ENCODE data around the gene PHLDA3.

The PHLDA3 gene

DNA sequence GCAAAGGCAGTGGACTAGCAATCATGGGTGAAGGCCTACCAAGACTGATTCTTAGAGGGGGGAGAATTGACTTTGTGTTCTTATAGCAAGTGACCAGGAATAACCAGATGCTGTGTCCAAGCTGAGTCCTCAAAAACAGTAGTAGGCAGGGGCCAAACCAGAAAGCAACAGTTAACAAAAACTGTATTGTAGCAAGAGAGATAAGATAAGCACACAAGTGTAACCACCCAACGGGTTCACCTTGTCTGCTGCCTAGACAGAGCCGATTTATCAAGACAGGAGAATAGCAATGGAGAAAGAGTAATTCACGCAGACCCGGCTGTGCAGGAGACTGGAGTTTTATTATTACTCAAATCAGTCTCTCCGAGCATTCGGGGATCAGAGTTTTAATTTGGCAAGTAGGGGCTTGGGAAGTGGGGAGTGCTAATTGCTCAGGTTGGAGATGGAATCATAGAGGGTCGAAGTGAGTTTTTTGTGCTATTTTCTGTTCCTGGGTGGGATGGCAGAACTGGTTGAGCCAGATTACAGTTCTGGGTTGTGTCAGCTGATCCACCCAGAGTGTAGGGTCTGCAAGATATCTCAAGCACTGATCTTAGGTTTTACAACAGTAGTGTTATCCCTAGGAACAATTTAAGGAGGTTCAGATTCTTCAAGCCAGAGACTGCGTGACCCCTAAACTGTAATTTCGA, 46.2 kb upstream of the PHLDA3 start:
- H3K36me3 ChIP-seq (ENCODE audit: control insufficient read depth, insufficient read depth, low read length) = peaks cover 5% of the 10 kb centered on the region
- TF ChIP-seq, protein P1, sequence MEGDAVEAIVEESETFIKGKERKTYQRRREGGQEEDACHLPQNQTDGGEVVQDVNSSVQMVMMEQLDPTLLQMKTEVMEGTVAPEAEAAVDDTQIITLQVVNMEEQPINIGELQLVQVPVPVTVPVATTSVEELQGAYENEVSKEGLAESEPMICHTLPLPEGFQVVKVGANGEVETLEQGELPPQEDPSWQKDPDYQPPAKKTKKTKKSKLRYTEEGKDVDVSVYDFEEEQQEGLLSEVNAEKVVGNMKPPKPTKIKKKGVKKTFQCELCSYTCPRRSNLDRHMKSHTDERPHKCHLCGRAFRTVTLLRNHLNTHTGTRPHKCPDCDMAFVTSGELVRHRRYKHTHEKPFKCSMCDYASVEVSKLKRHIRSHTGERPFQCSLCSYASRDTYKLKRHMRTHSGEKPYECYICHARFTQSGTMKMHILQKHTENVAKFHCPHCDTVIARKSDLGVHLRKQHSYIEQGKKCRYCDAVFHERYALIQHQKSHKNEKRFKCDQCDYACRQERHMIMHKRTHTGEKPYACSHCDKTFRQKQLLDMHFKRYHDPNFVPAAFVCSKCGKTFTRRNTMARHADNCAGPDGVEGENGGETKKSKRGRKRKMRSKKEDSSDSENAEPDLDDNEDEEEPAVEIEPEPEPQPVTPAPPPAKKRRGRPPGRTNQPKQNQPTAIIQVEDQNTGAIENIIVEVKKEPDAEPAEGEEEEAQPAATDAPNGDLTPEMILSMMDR (IDR thresholded peaks at IDR 0.05; ENCODE audit: insufficient read depth, low read length, poor library complexity, severe bottlenecking) = no peak
- DNase-seq (ENCODE audit: extremely low read depth, insufficient read length) = no peak
- H3K4me3 ChIP-seq (replicated peaks; ENCODE audit: low read depth, low read length) = no peak overlapping the region
- H3K27me3 ChIP-seq (replicated peaks; ENCODE audit: control insufficient read depth, insufficient read depth, low read length) = no peaks in the 10 kb centered on the region

DNA sequence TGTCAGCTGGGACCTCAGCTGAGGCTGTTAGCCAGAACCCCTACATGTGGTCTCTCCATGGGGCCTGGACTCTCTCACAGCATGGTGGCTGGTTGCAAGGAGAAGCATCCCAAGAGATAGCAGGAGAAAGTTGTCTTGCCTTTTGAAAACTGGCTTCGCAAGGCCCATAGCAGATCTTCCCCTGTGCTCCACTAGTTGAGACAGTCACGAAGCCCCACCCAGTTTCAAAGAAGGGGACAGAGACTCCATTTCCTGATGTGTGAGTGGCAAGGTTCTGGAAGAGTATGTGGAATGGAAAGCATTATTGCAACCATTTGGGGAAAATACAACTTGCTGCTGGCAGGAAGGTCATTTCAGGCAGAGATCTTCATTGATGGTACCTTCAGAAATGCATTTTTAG, 45.5 kb upstream of the PHLDA3 start:
- Histone ChIP-seq H3K36me3 (ENCODE audit: control insufficient read depth, insufficient read depth, low read length) (peaks cover 5% of the 10 kb centered on the region), H3K4me3 (replicated peaks; ENCODE audit: low read depth, low read length) (no peak overlapping the region), H3K27me3 (replicated peaks; ENCODE audit: control insufficient read depth, insufficient read depth, low read length) (no peaks in the 10 kb centered on the region)
- no peak for DNase-seq (ENCODE audit: extremely low read depth, insufficient read length)
- TF ChIP-seq, protein P1 (IDR thresholded peaks at IDR 0.05; ENCODE audit: insufficient read depth, low read length, poor library complexity, severe bottlenecking) = no peak

DNA sequence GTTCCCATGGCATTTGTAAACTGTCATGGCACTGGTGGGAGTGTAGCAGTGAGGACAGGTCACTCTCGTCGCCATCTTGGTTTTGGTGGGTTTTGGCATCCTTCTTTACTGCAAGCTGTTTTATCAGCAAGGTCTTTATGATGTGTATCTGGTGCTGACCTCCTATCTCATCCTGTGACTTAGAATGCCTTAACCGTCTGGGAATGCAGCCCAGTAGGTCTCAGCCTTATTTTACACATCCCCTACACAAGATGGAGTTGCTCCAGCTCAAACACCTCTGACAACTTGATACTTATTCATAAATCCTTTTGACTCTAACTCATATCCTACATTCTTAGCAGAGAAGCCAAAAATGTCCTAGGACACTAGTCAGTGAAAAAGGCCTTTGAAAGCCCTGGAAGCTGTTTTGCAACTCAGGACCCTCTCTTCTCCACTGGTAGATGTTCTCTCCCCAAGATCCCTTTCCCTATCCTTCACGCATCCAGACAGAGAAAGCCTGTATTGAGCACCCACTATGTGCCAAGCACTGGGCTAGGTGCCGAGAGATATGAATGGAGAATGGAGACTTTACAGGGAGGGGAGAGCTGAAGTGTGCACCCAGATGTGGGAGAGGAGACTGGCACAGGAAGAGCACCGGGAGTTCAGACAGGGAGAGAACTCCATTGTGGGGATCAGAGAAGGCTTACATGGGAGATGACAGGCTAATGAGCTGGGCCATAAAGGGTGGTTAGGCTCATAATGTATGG, 44.7 kb upstream of the PHLDA3 start:
- H3K4me3 ChIP-seq (replicated peaks; ENCODE audit: low read depth, low read length) = no peak overlapping the region
- H3K36me3 ChIP-seq (ENCODE audit: control insufficient read depth, insufficient read depth, low read length) = peaks cover 5% of the 10 kb centered on the region
- TF ChIP-seq, protein P1 (IDR thresholded peaks at IDR 0.05; ENCODE audit: insufficient read depth, low read length, poor library complexity, severe bottlenecking) = no peak
- H3K27me3 ChIP-seq (replicated peaks; ENCODE audit: control insufficient read depth, insufficient read depth, low read length) = no peaks in the 10 kb centered on the region
- no peak for DNase-seq (ENCODE audit: extremely low read depth, insufficient read length)

DNA sequence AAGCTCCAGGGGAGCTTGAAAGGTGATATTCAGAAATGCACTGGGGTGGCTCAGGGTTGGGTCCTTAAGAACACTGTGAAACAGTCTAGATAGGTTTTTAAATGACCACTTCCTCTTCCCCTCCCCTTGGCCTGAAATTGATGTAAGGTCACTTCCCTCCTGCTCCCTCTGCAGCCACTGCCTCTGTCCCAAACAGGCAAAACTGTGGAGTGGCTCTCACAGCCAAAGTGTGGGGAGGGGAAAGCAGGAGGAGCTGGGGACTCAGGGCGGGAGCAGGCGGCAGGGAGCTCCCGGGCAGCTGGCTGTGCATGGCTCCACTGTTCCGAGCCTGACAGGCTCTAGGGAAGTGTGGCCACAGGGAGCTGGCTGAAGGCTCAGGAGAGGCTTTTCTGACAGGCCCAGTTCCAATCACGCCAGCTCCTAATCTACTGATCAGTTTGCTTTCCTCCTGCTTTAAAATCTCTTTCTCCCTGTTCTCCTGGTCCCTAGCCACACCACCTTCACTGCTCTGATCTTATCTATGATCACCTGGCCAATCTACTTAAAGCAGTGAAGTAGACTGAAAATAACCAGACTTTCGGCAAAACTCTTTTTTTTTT, 43.1 kb upstream of the PHLDA3 start:
- DNase-seq (ENCODE audit: extremely low read depth, insufficient read length) = peak; percentile 71
- H3K36me3 ChIP-seq (ENCODE audit: control insufficient read depth, insufficient read depth, low read length) = peaks cover 5% of the 10 kb centered on the region
- TF ChIP-seq, protein P1 (IDR thresholded peaks at IDR 0.05; ENCODE audit: insufficient read depth, low read length, poor library complexity, severe bottlenecking) = no peak
- H3K27me3 ChIP-seq (replicated peaks; ENCODE audit: control insufficient read depth, insufficient read depth, low read length) = no peaks in the 10 kb centered on the region
- H3K4me3 ChIP-seq (replicated peaks; ENCODE audit: low read depth, low read length) = peak overlapping the region; percentile 43

DNA sequence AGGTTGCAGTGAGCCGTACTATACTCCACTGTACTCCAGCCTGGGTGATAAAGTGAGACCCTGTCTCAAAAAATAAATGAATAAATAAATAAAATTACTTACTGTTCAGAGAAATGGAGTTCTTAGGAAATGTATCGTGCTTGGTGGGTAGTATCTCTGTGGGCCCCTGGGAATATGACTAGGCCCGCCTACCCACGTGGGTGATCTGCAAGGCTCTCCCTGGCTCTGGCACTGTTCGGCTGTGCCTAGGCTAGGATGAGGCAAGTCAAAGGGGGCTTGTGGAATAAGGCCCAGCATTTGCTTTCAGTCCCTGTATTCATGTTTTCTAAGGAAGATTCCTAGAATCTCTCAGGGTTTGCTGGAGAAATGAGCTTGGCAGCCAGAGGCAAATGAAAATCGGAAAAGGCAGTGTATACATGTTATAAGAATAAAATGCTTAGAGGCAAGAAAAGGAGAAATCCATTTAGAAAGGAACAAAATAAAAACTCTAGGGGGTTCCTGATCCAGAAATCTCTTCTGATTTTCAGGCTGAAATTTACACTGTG, 42.5 kb upstream of the PHLDA3 start:
- Histone ChIP-seq H3K36me3 (ENCODE audit: control insufficient read depth, insufficient read depth, low read length) (peaks cover 5% of the 10 kb centered on the region), H3K4me3 (replicated peaks; ENCODE audit: low read depth, low read length) (no peak overlapping the region), H3K27me3 (replicated peaks; ENCODE audit: control insufficient read depth, insufficient read depth, low read length) (no peaks in the 10 kb centered on the region)
- DNase-seq (ENCODE audit: extremely low read depth, insufficient read length) = no peak
- TF ChIP-seq, protein P1 (IDR thresholded peaks at IDR 0.05; ENCODE audit: insufficient read depth, low read length, poor library complexity, severe bottlenecking) = no peak

Measured in GM06990 (cell line).